Neural cell (in vitro differentiated cells): ENCODE data around the gene CDK6.

Experiments
- EP300 ChIP-seq: fragments of 450-650 bp; conservative IDR thresholded peaks from 2 replicates; pipeline ENCODE4 v1.6.1; 2014; ENCODE audit warnings: antibody characterized with exemption, mild to moderate bottlenecking, moderate library complexity; ENCODE audit not compliant: poor library complexity, severe bottlenecking
- EZH2 ChIP-seq: fragments of 200-600, 300-800 bp; shearing (Covaris generic), sonication (generic); IDR thresholded peaks from 2 replicates; pipeline ENCODE4 v1.6.1; 2014; ENCODE audit warnings: antibody characterized with exemption, low read length, borderline replicate concordance, mild to moderate bottlenecking; ENCODE audit not compliant: insufficient read depth, poor library complexity, severe bottlenecking
- MXI1 ChIP-seq: fragments of 450-650 bp; conservative IDR thresholded peaks from 2 replicates; pipeline ENCODE4 v1.6.1; 2014; ENCODE audit warnings: antibody characterized with exemption, mild to moderate bottlenecking; ENCODE audit not compliant: poor library complexity, severe bottlenecking
- POLR2AphosphoS5 ChIP-seq: IDR thresholded peaks from 2 replicates; pipeline ENCODE4 v1.6.1; 2012
- RAD21 ChIP-seq: fragments of 450-650 bp; conservative IDR thresholded peaks from 2 replicates; pipeline ENCODE4 v1.6.1; 2014; ENCODE audit warnings: antibody characterized with exemption, mild to moderate bottlenecking, moderate library complexity
- REST ChIP-seq: IDR thresholded peaks from 2 replicates; pipeline ENCODE4 v1.6.1; 2012; ENCODE audit warnings: borderline replicate concordance
- SMC3 ChIP-seq: fragments of 450-650 bp; conservative IDR thresholded peaks from 2 replicates; pipeline ENCODE4 v1.6.1; 2014; ENCODE audit warnings: antibody characterized with exemption, mild to moderate bottlenecking, moderate library complexity; ENCODE audit not compliant: poor library complexity
- TAF1 ChIP-seq: IDR thresholded peaks from 2 replicates; pipeline ENCODE4 v1.6.1; 2012; ENCODE audit warnings: low read depth
- TF ChIP-seq, protein P1 (sequence below): fragments of 450-650 bp; IDR thresholded peaks from 2 replicates; pipeline ENCODE4 v1.5.1; 2014; ENCODE audit warnings: antibody characterized with exemption, mild to moderate bottlenecking, moderate library complexity; ENCODE audit not compliant: poor library complexity, severe bottlenecking

DNA sequence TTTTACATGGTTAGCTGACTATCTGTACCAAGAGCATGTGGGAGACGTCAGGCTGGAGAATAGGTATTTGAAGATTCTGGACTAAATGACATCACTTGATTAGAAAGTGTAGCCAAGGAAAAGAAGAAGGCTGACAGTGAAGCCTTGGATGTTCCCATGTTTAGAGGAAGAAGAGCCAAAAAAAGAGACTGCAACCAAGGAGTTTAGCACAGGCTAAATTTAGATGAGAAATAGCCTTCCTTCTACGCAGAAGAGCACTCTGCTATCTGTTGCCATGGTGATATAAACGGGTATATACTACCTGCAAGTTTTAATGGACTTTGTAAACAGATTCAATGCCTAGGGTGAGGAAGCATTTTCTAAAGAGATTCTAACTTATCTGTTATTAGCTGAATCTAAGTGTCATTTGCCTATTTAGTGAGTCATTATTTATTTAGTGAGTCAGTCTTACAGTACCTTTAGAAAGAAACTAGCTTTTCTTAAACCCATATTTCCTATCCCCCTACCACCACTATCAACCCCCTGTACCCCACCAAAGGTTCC is 69.8 kb downstream of the CDK6 start:
- TF ChIP-seq, protein P1, sequence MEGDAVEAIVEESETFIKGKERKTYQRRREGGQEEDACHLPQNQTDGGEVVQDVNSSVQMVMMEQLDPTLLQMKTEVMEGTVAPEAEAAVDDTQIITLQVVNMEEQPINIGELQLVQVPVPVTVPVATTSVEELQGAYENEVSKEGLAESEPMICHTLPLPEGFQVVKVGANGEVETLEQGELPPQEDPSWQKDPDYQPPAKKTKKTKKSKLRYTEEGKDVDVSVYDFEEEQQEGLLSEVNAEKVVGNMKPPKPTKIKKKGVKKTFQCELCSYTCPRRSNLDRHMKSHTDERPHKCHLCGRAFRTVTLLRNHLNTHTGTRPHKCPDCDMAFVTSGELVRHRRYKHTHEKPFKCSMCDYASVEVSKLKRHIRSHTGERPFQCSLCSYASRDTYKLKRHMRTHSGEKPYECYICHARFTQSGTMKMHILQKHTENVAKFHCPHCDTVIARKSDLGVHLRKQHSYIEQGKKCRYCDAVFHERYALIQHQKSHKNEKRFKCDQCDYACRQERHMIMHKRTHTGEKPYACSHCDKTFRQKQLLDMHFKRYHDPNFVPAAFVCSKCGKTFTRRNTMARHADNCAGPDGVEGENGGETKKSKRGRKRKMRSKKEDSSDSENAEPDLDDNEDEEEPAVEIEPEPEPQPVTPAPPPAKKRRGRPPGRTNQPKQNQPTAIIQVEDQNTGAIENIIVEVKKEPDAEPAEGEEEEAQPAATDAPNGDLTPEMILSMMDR, result no peak
- TF ChIP-seq TAF1 (no peak), REST (no peak), EP300 (no peak), RAD21 (no peak), POLR2AphosphoS5 (no peak), EZH2 (no peak), MXI1 (no peak), SMC3 (no peak)
